Type B pancreatic cell (in vitro differentiated cells): ENCODE measurements around the gene SPATA25. TPM values are rescaled to one million over a fixed set of nuclear protein-coding genes. Genes with fewer than 3 reads are reported as not detected.
"Not testable (repeated sequence)": the region's sequence is repeated elsewhere in the genome, so short reads cannot be mapped to it uniquely, and the experiment has no call there.

Source experiments
- DNase-seq: peaks from one replicate; pipeline ENCODE4 v3.0.0; 2021; ENCODE audit warnings: mixed read lengths; ENCODE audit not compliant: unreplicated experiment; ENCODE audit errors: extremely low spot score
- H3K27ac Mint-ChIP-seq: 2 replicates; pipeline ENCODE4 v1.8.0; 2021; ENCODE audit warnings: mild to moderate bottlenecking, mixed read lengths
- H3K27me3 Mint-ChIP-seq: 2 replicates; pipeline ENCODE4 v1.8.0; 2021; ENCODE audit warnings: mixed read lengths
- H3K36me3 Mint-ChIP-seq: 2 replicates; pipeline ENCODE4 v1.8.0; 2021; ENCODE audit warnings: mixed read lengths
- H3K4me1 Mint-ChIP-seq: one replicate; pipeline ENCODE4 v1.8.0; 2021; ENCODE audit warnings: mixed read lengths; ENCODE audit not compliant: unreplicated experiment
- H3K4me3 Mint-ChIP-seq: 2 replicates; pipeline ENCODE4 v1.8.0; 2021; ENCODE audit warnings: mild to moderate bottlenecking, mixed read lengths
- H3K9me3 Mint-ChIP-seq: 2 replicates; pipeline ENCODE4 v1.8.0; 2021; ENCODE audit warnings: mixed read lengths
- CTCF ChIP-seq: fragments of 200-600 bp; sonication (generic); conservative IDR thresholded peaks from 2 replicates; pipeline ENCODE4 v1.5.0; 2021; ENCODE audit warnings: antibody characterized with exemption, mild to moderate bottlenecking
- total RNA-seq: library from RNA; stranded (reverse); gene quantifications from 2 replicates; pipeline ENCODE4 v1.2.1, GENCODE V29; 2021; ENCODE audit warnings: low replicate concordance

Gene SPATA25
- total RNA-seq, 1 donor from 2014 or later, result 4.2 TPM

DNA sequence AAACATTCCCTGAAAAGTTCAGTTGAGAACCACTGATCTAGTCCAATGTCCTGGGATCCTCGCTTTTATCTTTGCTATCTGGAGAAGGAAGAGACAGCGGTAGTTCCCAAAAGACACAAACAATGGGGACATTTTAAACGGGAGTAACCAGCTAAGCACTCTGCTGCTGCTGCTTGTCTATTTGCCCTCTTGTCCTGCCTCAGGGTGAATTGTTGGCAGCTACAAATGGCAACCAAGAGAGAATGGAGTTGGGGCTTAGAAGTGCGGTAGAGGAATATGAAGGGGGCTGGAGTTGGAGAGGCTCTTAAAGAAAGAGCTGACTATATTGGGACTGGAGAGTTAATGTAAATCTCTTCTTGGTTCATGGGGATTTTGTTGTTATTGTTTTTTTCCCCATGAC is 12.8 kb downstream of the SPATA25 start:
- no peak for TF ChIP-seq CTCF
- Mint-ChIP-seq H3K36me3 (no peaks in the 10 kb centered on the region), H3K4me1 (no peaks in the 10 kb centered on the region), H3K27me3 (no peaks in the 10 kb centered on the region), H3K9me3 (no peaks in the 10 kb centered on the region), H3K27ac (no peak overlapping the region), H3K4me3 (no peak overlapping the region)
- DNase-seq, result no peak

GRCh38 chr20:45874104-45874481 is 13.3 kb downstream of the SPATA25 start:
- H3K27ac Mint-ChIP-seq, H3K27me3 Mint-ChIP-seq, H3K4me1 Mint-ChIP-seq, H3K36me3 Mint-ChIP-seq, H3K4me3 Mint-ChIP-seq, H3K9me3 Mint-ChIP-seq, DNase-seq: not testable (repeated sequence)

DNA sequence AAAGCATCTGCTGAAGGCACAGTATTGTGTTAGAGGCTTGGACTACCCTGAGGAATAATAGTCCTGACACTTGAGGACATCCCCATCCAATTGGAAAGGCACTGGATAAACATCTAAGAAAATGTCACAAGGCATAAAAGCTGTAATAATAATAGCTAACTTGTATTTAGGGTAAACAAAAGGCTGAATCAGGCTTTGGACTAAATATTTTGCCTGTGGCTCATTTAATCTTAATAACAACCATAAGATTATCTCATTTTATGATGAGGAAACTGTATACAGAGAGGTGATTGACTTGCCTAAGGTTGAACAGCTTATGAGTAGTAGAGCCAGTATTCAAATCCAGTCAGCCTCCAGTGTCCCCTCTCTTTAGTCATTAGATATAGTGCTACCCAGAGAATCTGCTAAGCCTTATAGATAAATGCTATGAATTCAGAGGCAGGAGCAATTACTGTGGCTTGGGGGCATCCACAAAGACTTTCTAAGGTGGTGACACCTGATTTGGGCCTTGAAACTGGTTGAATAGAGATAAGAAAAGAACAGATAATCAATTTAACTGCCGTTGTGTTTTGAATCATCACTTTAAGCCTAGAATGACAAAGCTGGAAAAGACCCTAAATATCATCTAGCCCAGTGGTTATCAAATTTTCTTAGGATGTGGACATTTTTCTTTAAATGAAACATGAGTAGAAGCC is 13.9 kb downstream of the SPATA25 start:
- Mint-ChIP-seq H3K27me3 (no peaks in the 10 kb centered on the region), H3K9me3 (no peaks in the 10 kb centered on the region), H3K4me1 (no peaks in the 10 kb centered on the region), H3K27ac (no peak overlapping the region), H3K4me3 (no peak overlapping the region), H3K36me3 (no peaks in the 10 kb centered on the region)
- no peak for TF ChIP-seq CTCF
- no peak for DNase-seq

DNA sequence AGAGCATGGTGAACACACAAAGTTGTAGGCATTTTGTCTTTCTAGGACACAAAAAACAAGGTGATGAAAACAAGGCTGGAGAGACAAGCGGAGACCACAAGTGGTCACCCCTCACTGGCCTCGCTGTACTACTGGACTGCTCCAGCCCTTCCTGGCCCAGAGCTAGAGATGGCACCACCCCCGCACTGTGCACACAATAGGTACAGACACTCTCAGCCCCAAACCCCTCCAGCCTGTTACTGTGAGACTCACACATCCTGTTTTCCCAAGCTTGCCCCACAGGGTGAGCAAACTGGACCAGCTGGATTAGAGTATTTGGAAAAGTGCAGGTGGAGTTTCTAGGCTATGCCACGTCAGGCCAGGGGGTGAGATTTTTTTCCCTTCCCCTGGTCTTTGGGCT is 14.8 kb downstream of the SPATA25 start:
- H3K4me3 Mint-ChIP-seq, result no peak overlapping the region
- no peak overlapping the region for H3K27ac Mint-ChIP-seq
- DNase-seq, result no peak
- TF ChIP-seq CTCF, result no peak
- no peaks in the 10 kb centered on the region for H3K9me3 Mint-ChIP-seq
- no peaks in the 10 kb centered on the region for H3K36me3 Mint-ChIP-seq
- H3K27me3 Mint-ChIP-seq, result no peaks in the 10 kb centered on the region
- no peaks in the 10 kb centered on the region for H3K4me1 Mint-ChIP-seq

- Mint-ChIP-seq H3K36me3 (peaks cover 4% of the 10 kb centered on the region), H3K4me3 (no peak overlapping the region), H3K27ac (no peak overlapping the region), H3K27me3 (no peaks in the 10 kb centered on the region), H3K4me1 (peaks cover 6% of the 10 kb centered on the region), H3K9me3 (no peaks in the 10 kb centered on the region)
- no peak for DNase-seq
- TF ChIP-seq CTCF, result no peak
Measured at GRCh38 chr20:45867819-45868176, 19.6 kb downstream of the SPATA25 start.

DNA sequence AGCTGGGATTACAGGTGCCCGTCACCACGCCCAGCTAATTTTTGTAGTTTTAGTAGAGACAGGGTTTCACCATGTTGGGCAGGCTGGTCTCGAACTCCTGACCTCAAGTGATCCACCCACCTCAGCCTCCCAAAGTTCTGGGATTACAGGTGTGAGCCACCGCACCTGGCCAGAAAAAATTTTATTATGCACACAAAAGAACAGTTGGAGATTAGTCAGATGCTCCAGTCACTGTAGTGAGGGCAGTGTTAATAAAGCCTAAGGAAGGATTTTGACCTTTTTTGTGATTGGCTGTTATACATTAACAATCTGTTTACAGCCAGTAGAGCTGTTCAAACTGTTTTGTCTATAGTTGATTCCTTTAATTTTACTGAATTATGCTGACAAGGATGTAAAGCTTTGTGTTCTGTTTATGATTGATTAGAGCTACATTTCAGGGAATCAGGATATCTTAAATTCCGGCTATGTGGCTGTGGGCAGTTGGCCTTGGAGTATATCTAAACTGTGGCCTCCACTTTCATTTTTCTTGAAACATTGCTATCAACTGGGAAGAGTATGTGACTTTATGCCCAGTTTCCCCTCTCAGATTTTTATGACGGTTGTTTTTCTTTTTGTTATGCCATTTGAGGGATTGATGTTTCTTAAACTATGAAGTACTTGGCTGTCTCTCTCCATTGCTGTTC is 20.1 kb downstream of the SPATA25 start:
- no peak overlapping the region for H3K27ac Mint-ChIP-seq
- TF ChIP-seq CTCF, result no peak
- H3K4me3 Mint-ChIP-seq, result no peak overlapping the region
- peaks cover 4% of the 10 kb centered on the region for H3K36me3 Mint-ChIP-seq
- H3K27me3 Mint-ChIP-seq, result no peaks in the 10 kb centered on the region
- no peak for DNase-seq
- peaks cover 6% of the 10 kb centered on the region for H3K4me1 Mint-ChIP-seq
- no peaks in the 10 kb centered on the region for H3K9me3 Mint-ChIP-seq
